ENCODE data around the gene FILIP1. TPM values are rescaled to one million over a fixed set of nuclear protein-coding genes. Genes with fewer than 3 reads are reported as not detected.

The FILIP1 gene
- total and polyA plus RNA-seq, 10 of the 15 experiments (the other 5 are each of a cell fraction or from before 2014, with no cell fraction given): 0.23 to 2.0 (median 0.44) TPM

DNA sequence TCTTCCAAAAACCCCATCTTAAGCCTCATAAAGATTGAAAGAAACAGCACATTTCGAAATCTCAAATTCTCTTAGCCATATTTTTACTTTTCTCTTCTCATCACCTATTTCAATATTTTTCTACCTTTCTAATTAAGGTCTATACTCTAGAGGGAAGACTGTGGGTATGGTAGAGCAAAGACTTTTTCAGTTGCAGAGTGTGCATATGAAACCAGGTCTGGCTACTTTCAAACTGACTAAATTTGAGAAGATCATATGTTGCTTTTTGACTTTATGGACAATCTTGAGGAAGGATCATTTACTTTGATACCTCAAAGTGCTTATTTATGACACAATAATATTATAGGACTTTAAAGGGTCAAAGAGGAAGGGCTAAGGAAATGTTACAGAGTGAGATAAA, 20.7 kb downstream of the FILIP1 start (continued):
- TF ChIP-seq, protein P1, sequence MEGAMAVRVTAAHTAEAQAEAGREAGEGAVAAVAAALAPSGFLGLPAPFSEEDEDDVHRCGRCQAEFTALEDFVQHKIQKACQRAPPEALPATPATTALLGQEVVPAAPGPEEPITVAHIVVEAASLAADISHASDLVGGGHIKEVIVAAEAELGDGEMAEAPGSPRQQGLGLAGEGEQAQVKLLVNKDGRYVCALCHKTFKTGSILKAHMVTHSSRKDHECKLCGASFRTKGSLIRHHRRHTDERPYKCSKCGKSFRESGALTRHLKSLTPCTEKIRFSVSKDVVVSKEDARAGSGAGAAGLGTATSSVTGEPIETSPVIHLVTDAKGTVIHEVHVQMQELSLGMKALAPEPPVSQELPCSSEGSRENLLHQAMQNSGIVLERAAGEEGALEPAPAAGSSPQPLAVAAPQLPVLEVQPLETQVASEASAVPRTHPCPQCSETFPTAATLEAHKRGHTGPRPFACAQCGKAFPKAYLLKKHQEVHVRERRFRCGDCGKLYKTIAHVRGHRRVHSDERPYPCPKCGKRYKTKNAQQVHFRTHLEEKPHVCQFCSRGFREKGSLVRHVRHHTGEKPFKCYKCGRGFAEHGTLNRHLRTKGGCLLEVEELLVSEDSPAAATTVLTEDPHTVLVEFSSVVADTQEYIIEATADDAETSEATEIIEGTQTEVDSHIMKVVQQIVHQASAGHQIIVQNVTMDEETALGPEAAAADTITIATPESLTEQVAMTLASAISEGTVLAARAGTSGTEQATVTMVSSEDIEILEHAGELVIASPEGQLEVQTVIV (IDR thresholded peaks at IDR 0.05; ENCODE audit: borderline replicate concordance, partially characterized antibody): no peak
- no peak for TF ChIP-seq IKZF1 (conservative IDR thresholded peaks at IDR 0.05)
- TF ChIP-seq, protein P2, sequence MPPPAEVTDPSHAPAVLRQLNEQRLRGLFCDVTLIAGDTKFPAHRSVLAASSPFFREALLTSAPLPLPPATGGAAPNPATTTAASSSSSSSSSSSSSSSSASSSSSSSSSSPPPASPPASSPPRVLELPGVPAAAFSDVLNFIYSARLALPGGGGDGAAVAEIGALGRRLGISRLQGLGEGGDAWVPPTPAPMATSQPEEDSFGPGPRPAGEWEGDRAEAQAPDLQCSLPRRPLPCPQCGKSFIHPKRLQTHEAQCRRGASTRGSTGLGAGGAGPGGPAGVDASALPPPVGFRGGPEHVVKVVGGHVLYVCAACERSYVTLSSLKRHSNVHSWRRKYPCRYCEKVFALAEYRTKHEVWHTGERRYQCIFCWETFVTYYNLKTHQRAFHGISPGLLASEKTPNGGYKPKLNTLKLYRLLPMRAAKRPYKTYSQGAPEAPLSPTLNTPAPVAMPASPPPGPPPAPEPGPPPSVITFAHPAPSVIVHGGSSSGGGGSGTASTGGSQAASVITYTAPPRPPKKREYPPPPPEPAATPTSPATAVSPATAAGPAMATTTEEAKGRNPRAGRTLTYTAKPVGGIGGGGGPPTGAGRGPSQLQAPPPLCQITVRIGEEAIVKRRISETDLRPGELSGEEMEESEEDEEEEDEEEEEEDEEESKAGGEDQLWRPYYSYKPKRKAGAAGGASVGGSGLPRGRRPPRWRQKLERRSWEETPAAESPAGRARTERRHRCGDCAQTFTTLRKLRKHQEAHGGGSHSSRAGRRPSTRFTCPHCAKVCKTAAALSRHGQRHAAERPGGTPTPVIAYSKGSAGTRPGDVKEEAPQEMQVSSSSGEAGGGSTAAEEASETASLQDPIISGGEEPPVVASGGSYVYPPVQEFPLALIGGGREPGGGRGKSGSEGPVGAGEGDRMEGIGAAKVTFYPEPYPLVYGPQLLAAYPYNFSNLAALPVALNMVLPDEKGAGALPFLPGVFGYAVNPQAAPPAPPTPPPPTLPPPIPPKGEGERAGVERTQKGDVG (CRISPR knock-in tag; IDR thresholded peaks at IDR 0.05): no peak
- TF ChIP-seq, protein P3, sequence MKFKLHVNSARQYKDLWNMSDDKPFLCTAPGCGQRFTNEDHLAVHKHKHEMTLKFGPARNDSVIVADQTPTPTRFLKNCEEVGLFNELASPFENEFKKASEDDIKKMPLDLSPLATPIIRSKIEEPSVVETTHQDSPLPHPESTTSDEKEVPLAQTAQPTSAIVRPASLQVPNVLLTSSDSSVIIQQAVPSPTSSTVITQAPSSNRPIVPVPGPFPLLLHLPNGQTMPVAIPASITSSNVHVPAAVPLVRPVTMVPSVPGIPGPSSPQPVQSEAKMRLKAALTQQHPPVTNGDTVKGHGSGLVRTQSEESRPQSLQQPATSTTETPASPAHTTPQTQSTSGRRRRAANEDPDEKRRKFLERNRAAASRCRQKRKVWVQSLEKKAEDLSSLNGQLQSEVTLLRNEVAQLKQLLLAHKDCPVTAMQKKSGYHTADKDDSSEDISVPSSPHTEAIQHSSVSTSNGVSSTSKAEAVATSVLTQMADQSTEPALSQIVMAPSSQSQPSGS (IDR thresholded peaks at IDR 0.05; ENCODE audit: low read length): no peak
- peak; percentile 52; the same call in 1 of the 2 replicates for TF ChIP-seq MTA2 (IDR thresholded peaks at IDR 0.05; ENCODE audit: low read depth)
- TF ChIP-seq, protein P4, sequence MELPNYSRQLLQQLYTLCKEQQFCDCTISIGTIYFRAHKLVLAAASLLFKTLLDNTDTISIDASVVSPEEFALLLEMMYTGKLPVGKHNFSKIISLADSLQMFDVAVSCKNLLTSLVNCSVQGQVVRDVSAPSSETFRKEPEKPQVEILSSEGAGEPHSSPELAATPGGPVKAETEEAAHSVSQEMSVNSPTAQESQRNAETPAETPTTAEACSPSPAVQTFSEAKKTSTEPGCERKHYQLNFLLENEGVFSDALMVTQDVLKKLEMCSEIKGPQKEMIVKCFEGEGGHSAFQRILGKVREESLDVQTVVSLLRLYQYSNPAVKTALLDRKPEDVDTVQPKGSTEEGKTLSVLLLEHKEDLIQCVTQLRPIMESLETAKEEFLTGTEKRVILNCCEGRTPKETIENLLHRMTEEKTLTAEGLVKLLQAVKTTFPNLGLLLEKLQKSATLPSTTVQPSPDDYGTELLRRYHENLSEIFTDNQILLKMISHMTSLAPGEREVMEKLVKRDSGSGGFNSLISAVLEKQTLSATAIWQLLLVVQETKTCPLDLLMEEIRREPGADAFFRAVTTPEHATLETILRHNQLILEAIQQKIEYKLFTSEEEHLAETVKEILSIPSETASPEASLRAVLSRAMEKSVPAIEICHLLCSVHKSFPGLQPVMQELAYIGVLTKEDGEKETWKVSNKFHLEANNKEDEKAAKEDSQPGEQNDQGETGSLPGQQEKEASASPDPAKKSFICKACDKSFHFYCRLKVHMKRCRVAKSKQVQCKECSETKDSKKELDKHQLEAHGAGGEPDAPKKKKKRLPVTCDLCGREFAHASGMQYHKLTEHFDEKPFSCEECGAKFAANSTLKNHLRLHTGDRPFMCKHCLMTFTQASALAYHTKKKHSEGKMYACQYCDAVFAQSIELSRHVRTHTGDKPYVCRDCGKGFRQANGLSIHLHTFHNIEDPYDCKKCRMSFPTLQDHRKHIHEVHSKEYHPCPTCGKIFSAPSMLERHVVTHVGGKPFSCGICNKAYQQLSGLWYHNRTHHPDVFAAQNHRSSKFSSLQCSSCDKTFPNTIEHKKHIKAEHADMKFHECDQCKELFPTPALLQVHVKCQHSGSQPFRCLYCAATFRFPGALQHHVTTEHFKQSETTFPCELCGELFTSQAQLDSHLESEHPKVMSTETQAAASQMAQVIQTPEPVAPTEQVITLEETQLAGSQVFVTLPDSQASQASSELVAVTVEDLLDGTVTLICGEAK (IDR thresholded peaks at IDR 0.05; ENCODE audit: borderline replicate concordance): no peak
- TF ChIP-seq ZZZ3 (IDR thresholded peaks at IDR 0.05; ENCODE audit: control insufficient read depth, insufficient read length, low read depth): no peak
- peak; percentile 31; the same call in 1 of the 2 replicates for TF ChIP-seq RUNX3 (IDR thresholded peaks at IDR 0.05; ENCODE audit: low read length)
- TF ChIP-seq EP300 (IDR thresholded peaks at IDR 0.05; ENCODE audit: borderline replicate concordance in 1 of 2, control insufficient read depth in 1 of 2, low read depth in 2 of 2, low read length in 2 of 2): peak in 1 of 2 experiments; percentile 31; a peak in 1 of 4 replicates
- TF ChIP-seq JUNB (IDR thresholded peaks at IDR 0.05): peak; percentile 59; the same call in 1 of the 2 replicates

Data from GM12878 (cell line).